ENCODE results near the gene DDX51. TPM values are rescaled to one million over a fixed set of nuclear protein-coding genes. Genes with fewer than 3 reads are reported as not detected.

Gene DDX51
- total and polyA plus RNA-seq, 2 experiments from 2014 or later = 12.4 to 18.3 TPM

DNA sequence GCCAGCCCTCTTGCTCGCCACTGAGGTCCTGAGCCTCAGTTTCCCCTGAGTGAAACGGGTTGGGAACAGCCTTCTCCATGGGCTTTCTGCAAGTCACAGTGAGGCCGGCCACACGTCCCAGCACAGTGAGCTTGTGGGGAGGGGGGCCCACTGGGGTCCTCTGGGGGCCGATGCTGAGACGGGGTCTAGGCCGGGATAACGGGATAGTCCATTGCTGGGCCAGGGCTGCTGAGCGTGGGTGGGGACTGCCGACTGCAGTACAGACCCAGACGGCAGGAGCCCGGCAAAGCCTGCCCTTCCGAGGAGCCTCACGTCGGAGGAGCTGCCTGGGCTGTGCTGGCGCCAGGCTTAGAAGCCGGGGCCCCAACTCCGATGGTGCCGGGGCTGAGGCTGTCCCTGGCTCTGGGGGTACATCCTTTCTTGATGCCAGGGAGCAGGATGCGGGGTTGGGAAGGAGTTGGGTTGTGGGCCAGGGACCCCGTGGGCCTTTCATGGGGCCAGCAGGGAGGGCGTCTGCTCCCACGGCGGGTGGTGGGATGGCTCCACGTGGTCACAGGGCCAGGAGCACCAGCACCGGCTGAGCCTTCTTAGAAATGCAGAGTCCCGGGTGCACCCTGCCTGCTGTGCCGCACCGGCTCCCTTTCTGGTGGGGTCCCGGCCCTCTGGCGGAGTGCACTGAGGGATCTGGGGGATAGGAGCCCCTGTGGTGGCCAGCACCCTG is 24.4 kb upstream of the DDX51 start:
- Histone ChIP-seq H3K4me3 (no peak overlapping the region), H3F3A (replicated peaks; ENCODE audit: low read depth) (no peaks in the 10 kb centered on the region), H2AFZ (no peak overlapping the region), H3K79me2 (replicated peaks; ENCODE audit: insufficient read depth) (no peaks in the 10 kb centered on the region), H4K20me1 (replicated peaks; ENCODE audit: insufficient read depth) (no peaks in the 10 kb centered on the region), H3K4me1 (ENCODE audit: insufficient read depth) (no peaks in the 10 kb centered on the region), H3K27me3 (ENCODE audit: insufficient read depth) (no peaks in the 10 kb centered on the region), H3K9me2 (ENCODE audit: insufficient read depth) (no peaks in the 10 kb centered on the region), H3K36me3 (ENCODE audit: insufficient read depth) (no peaks in the 10 kb centered on the region), H3K27ac (ENCODE audit: low read depth) (no peak overlapping the region), H3K4me2 (no peak overlapping the region)
- TF ChIP-seq EZH2phosphoT487 (IDR thresholded peaks at IDR 0.05; ENCODE audit: unreplicated experiment) (no peak), ZNF331 (CRISPR knock-in tag; IDR thresholded peaks at IDR 0.05; ENCODE audit: low read depth) (no peak), POLR2AphosphoS5 (IDR thresholded peaks at IDR 0.05; ENCODE audit: low read depth) (no peak), CREB1 (CRISPR knock-in tag; IDR thresholded peaks at IDR 0.05; ENCODE audit: low read depth) (no peak), JUNB (IDR thresholded peaks at IDR 0.05; ENCODE audit: unreplicated experiment) (no peak), NANOG (IDR thresholded peaks at IDR 0.05; ENCODE audit: borderline replicate concordance) (no peak), STAT1 (IDR thresholded peaks at IDR 0.05; ENCODE audit: unreplicated experiment) (no peak), ZNF114 (CRISPR knock-in tag; IDR thresholded peaks at IDR 0.05) (no peak), EZH2 (IDR thresholded peaks at IDR 0.05; ENCODE audit: low read depth, unreplicated experiment) (no peak)
- TF ChIP-seq, protein P1, sequence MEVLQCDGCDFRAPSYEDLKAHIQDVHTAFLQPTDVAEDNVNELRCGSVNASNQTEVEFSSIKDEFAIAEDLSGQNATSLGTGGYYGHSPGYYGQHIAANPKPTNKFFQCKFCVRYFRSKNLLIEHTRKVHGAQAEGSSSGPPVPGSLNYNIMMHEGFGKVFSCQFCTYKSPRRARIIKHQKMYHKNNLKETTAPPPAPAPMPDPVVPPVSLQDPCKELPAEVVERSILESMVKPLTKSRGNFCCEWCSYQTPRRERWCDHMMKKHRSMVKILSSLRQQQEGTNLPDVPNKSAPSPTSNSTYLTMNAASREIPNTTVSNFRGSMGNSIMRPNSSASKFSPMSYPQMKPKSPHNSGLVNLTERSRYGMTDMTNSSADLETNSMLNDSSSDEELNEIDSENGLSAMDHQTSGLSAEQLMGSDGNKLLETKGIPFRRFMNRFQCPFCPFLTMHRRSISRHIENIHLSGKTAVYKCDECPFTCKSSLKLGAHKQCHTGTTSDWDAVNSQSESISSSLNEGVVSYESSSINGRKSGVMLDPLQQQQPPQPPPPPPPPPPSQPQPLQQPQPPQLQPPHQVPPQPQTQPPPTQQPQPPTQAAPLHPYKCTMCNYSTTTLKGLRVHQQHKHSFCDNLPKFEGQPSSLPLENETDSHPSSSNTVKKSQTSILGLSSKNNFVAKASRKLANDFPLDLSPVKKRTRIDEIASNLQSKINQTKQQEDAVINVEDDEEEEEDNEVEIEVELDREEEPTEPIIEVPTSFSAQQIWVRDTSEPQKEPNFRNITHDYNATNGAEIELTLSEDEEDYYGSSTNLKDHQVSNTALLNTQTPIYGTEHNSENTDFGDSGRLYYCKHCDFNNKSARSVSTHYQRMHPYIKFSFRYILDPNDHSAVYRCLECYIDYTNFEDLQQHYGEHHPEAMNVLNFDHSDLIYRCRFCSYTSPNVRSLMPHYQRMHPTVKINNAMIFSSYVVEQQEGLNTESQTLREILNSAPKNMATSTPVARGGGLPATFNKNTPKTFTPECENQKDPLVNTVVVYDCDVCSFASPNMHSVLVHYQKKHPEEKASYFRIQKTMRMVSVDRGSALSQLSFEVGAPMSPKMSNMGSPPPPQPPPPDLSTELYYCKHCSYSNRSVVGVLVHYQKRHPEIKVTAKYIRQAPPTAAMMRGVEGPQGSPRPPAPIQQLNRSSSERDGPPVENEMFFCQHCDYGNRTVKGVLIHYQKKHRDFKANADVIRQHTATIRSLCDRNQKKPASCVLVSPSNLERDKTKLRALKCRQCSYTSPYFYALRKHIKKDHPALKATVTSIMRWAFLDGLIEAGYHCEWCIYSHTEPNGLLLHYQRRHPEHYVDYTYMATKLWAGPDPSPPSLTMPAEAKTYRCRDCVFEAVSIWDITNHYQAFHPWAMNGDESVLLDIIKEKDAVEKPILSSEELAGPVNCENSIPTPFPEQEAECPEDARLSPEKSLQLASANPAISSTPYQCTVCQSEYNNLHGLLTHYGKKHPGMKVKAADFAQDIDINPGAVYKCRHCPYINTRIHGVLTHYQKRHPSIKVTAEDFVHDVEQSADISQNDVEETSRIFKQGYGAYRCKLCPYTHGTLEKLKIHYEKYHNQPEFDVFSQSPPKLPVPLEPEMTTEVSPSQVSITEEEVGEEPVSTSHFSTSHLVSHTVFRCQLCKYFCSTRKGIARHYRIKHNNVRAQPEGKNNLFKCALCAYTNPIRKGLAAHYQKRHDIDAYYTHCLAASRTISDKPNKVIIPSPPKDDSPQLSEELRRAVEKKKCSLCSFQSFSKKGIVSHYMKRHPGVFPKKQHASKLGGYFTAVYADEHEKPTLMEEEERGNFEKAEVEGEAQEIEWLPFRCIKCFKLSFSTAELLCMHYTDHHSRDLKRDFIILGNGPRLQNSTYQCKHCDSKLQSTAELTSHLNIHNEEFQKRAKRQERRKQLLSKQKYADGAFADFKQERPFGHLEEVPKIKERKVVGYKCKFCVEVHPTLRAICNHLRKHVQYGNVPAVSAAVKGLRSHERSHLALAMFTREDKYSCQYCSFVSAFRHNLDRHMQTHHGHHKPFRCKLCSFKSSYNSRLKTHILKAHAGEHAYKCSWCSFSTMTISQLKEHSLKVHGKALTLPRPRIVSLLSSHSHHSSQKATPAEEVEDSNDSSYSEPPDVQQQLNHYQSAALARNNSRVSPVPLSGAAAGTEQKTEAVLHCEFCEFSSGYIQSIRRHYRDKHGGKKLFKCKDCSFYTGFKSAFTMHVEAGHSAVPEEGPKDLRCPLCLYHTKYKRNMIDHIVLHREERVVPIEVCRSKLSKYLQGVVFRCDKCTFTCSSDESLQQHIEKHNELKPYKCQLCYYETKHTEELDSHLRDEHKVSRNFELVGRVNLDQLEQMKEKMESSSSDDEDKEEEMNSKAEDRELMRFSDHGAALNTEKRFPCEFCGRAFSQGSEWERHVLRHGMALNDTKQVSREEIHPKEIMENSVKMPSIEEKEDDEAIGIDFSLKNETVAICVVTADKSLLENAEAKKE (CRISPR knock-in tag; IDR thresholded peaks at IDR 0.05) = no peak
- TF ChIP-seq, protein P2, sequence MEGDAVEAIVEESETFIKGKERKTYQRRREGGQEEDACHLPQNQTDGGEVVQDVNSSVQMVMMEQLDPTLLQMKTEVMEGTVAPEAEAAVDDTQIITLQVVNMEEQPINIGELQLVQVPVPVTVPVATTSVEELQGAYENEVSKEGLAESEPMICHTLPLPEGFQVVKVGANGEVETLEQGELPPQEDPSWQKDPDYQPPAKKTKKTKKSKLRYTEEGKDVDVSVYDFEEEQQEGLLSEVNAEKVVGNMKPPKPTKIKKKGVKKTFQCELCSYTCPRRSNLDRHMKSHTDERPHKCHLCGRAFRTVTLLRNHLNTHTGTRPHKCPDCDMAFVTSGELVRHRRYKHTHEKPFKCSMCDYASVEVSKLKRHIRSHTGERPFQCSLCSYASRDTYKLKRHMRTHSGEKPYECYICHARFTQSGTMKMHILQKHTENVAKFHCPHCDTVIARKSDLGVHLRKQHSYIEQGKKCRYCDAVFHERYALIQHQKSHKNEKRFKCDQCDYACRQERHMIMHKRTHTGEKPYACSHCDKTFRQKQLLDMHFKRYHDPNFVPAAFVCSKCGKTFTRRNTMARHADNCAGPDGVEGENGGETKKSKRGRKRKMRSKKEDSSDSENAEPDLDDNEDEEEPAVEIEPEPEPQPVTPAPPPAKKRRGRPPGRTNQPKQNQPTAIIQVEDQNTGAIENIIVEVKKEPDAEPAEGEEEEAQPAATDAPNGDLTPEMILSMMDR (conservative IDR thresholded peaks at IDR 0.05; ENCODE audit: low read depth in 2 of 2) = no peak
- TF ChIP-seq, protein P3, sequence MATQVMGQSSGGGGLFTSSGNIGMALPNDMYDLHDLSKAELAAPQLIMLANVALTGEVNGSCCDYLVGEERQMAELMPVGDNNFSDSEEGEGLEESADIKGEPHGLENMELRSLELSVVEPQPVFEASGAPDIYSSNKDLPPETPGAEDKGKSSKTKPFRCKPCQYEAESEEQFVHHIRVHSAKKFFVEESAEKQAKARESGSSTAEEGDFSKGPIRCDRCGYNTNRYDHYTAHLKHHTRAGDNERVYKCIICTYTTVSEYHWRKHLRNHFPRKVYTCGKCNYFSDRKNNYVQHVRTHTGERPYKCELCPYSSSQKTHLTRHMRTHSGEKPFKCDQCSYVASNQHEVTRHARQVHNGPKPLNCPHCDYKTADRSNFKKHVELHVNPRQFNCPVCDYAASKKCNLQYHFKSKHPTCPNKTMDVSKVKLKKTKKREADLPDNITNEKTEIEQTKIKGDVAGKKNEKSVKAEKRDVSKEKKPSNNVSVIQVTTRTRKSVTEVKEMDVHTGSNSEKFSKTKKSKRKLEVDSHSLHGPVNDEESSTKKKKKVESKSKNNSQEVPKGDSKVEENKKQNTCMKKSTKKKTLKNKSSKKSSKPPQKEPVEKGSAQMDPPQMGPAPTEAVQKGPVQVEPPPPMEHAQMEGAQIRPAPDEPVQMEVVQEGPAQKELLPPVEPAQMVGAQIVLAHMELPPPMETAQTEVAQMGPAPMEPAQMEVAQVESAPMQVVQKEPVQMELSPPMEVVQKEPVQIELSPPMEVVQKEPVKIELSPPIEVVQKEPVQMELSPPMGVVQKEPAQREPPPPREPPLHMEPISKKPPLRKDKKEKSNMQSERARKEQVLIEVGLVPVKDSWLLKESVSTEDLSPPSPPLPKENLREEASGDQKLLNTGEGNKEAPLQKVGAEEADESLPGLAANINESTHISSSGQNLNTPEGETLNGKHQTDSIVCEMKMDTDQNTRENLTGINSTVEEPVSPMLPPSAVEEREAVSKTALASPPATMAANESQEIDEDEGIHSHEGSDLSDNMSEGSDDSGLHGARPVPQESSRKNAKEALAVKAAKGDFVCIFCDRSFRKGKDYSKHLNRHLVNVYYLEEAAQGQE (IDR thresholded peaks at IDR 0.05; ENCODE audit: unreplicated experiment) = no peak
- TF ChIP-seq, protein P4, sequence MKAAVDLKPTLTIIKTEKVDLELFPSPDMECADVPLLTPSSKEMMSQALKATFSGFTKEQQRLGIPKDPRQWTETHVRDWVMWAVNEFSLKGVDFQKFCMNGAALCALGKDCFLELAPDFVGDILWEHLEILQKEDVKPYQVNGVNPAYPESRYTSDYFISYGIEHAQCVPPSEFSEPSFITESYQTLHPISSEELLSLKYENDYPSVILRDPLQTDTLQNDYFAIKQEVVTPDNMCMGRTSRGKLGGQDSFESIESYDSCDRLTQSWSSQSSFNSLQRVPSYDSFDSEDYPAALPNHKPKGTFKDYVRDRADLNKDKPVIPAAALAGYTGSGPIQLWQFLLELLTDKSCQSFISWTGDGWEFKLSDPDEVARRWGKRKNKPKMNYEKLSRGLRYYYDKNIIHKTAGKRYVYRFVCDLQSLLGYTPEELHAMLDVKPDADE (IDR thresholded peaks at IDR 0.05) = no peak
- no peak overlapping the region for H3K4me3 Mint-ChIP-seq
- no peaks in the 10 kb centered on the region for H3K4me1 Mint-ChIP-seq
- no peaks in the 10 kb centered on the region; the same call in 2 of the 3 replicates for H3K36me3 Mint-ChIP-seq (ENCODE audit: low read depth)
- peaks cover 13% of the 10 kb centered on the region for H3K9me3 Mint-ChIP-seq
- no peak overlapping the region for H3K27ac Mint-ChIP-seq
- DNase-seq (ENCODE audit: low spot score) = no peak
- peaks cover 17% of the 10 kb centered on the region for H3K27me3 Mint-ChIP-seq (ENCODE audit: insufficient read depth, low read depth, poor library complexity)
- no peak for ATAC-seq

All from GM23338 (cell line).